Inflammatory macrophage treated with lipopolysaccharide for 4 hours (primary cell): ENCODE results near the gene EIF3I.

Experiments
- DNase-seq: peaks from one replicate; pipeline ENCODE4 v3.0.0-alpha.2; 2020

The EIF3I gene

GRCh38 chr1:32266921-32267591 is 44.8 kb downstream of the EIF3I start:
- DNase-seq: no peak

- no peak for DNase-seq
Observed at GRCh38 chr1:32269744-32270143, 47.5 kb downstream of the EIF3I start.

- no peak for DNase-seq
Observed at GRCh38 chr1:32272557-32273390, 50.6 kb downstream of the EIF3I start.

GRCh38 chr1:32273391-32274208 is 51.4 kb downstream of the EIF3I start:
- DNase-seq: no peak

- DNase-seq: no peak
Observed at GRCh38 chr1:32274646-32275340, 52.6 kb downstream of the EIF3I start.

GRCh38 chr1:32275424-32275823 is 53.2 kb downstream of the EIF3I start:
- peak; percentile 3 for DNase-seq

GRCh38 chr1:32276032-32276782 is 54.0 kb downstream of the EIF3I start:
- DNase-seq: no peak
